H54 (cell line): ENCODE results near the gene GPATCH8.

ENCODE experiments used
- DNase-seq: peaks from one replicate; pipeline ENCODE4 v3.0.0; 2011; ENCODE audit warnings: low spot score, mixed read lengths; ENCODE audit not compliant: insufficient read length
- FAIRE-seq: peaks from 3 replicates; lab custom pipeline; 2011; peaks lifted over from hg19 to GRCh38; lab: Jason Lieb, UNC
- POLR2A ChIP-seq: IDR thresholded peaks from 2 replicates; pipeline ENCODE4 v1.6.1; 2011; ENCODE audit warnings: low read depth, mild to moderate bottlenecking, low read length

The GPATCH8 gene

GRCh38 chr17:44349553-44350070, 153.6 kb downstream of the GPATCH8 start:
- no peak for FAIRE-seq
- TF ChIP-seq POLR2A: no peak
- DNase-seq: no peak

- DNase-seq (no peak), FAIRE-seq (no peak)
- TF ChIP-seq POLR2A: no peak
Observed at GRCh38 chr17:44348988-44349364, 154.2 kb downstream of the GPATCH8 start.

- FAIRE-seq (no peak), DNase-seq (peak; percentile 65)
- no peak for TF ChIP-seq POLR2A
Observed at GRCh38 chr17:44348234-44348987, 154.8 kb downstream of the GPATCH8 start.
